Amygdala (tissue), 56 donors: ENCODE data around the gene NFIA.

ENCODE experiments used
- DNase-seq, 56 donors: peaks; one replicate each; lab custom pipeline; 2025; lab: John Stamatoyannopoulos, UW

Gene NFIA

DNA sequence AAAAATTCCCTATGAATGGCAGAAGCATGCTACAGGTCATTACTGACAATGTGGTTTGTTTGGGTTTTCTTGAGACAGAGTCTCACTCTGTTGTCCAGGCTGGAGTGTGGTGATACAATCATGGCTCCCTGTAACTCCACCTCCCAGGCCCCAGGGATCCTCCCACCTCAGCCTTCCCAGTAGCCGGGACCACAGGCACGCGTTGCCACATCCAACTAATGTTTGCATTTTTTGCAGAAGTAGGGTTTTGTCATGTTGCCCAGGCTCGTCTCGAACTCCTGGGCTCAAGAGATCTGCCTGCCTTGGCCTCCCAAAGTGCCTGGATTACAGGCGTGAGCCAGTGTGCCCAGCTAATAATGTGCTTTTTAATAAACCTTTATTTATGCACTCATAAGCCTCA lies 259.1 kb downstream of the NFIA start:
- no peak for DNase-seq

GRCh38 chr1:61343734-61344420 lies 261.5 kb downstream of the NFIA start:
- DNase-seq: peak in 2 of 56 donors; percentile 1 to 5

GRCh38 chr1:61344696-61345095 lies 262.3 kb downstream of the NFIA start:
- no peak for DNase-seq

DNA sequence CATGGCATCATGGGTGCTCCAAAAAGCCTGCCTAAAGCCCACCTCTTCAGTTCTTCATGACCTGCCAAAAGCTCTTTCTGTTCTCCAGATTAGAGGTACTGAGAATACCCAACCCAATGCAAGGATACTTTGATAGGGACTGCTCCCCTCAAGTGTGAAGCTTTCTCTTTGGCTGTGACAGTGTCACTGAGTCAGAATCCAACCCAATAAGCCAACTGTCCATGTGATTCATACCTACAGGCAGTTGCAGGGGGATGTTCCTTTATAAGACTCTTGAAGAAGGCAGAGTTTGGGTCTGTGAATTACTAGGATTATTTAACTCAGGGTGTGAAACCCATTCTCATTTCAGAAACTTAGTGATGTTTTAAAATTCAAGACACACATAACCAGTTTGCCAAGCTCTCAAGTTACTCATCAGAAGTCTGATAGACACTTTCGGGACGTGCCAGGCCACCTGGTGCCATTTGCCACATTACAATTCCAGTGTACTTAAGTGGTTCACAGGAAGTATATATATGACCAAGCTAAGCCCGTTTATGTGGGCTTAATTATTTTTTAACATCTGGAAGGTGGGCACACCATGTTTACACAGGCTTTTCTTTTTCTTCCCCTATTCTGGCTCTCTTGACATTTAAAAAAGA lies 265.8 kb downstream of the NFIA start:
- DNase-seq: no peak

DNA sequence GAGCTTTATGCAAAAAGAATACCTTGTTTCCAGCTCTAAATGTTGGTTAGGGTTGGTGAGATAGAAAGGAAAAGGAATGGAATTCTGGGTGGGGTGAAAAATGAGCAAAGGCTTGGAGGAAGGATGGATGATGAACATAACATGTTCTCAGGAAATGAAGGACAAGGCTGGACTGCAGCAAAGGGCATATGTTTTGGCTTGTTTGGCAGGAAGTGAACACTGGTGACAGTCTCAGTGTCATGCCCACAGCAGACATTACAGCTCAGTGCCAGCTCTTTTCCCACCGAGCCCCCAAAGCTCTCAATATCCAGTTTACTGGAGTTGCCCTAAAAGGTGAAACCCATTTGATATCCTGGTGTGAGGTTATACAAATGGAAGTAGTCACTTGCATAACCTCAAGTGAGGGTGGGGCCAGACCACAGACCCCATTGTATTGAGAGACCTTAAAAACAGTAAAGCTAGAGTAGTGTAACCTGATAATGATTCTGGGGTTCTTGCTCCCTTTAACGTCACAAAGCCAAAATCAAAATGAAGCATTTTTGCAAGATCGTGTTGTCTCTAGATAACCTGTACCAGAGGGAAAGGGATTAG lies 270.6 kb downstream of the NFIA start:
- no peak for DNase-seq

DNA sequence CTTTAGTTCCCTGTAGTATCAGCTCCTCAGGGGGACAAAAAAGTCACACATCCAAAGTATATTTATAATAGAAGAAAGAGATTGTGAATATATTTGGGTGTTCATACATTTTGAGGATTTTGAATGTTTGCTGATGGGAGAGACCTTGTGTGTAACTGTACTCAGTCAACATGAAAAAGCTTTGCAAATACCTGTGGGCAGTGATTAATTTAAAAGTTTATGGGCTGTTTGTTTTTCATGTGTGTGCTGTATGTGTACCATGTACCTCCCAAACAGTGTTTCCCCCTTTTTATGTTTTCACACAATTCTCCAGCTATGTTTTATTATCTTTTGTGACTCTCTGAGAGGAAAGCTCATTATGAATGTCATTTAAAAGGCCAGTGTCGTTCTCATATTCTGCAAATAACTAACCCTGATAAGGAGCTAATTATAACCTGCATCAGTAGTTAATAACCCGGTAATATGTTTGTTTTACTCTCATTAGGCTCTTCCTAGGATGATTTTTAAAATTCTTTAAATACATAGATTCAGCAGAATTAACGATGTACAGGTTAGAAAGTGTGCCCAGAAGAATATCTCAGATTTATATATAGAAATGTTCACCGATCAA lies 271.5 kb downstream of the NFIA start:
- no peak for DNase-seq

- no peak for DNase-seq
These were observed 273.7 kb downstream of the NFIA start for GRCh38 chr1:61356016-61356415.

DNA sequence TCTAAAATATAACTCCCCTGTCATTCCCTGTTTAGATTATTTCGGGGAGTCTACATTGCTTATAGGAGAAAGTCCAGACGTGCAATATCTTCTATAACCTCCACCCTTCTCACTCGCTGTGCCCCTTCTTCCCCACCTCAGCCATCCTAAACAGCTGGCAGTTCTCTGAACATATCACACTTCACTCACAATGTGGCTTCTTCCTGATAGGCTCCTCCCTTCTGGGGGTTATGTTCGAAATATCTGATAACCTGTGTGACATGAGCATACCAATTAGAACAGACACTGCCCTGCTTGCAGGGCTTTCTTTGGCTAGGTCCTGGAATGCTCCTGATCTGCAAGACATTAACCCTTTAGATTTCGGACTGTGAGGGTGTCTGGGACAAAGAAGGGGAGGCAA lies 274.6 kb downstream of the NFIA start:
- no peak for DNase-seq

DNA sequence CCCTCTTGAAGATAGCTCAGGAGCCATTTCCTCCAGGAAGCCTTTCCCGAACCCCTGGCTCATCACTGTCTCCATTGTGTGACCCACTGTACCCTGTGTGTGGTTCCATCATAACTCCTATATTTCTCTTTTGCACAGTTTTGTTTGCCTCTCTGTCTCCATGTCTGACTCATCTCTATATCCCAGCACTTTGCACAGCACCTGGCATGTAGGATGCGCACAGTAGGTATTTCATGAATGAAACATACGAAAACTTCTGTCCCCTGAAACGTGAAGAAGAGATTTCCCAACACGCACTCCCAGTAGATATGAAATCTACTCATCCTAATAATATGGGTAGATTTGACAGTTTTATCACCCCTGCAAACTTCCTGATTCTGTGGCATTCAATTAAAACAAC lies 275.2 kb downstream of the NFIA start:
- DNase-seq: no peak

GRCh38 chr1:61358770-61359455 lies 276.6 kb downstream of the NFIA start:
- DNase-seq: no peak

DNA sequence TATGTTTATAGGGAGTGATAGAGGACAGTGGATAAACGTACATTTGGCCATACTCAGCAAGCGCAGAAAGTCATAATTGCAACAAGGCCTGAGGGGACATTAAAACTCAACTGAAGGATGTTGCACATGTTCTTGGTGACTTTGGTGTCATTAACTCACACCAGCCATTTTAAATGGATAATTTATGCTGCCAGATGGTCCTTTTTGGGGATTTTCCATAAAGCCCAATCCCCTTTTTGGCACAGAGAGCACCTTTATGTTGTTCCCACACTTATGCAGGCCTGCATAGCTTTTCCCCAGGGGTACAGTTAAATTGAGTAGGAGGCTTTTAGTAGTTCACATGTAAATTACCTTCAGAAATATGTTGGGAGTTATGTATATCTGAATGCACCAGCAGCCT lies 279.6 kb downstream of the NFIA start:
- no peak for DNase-seq

DNA sequence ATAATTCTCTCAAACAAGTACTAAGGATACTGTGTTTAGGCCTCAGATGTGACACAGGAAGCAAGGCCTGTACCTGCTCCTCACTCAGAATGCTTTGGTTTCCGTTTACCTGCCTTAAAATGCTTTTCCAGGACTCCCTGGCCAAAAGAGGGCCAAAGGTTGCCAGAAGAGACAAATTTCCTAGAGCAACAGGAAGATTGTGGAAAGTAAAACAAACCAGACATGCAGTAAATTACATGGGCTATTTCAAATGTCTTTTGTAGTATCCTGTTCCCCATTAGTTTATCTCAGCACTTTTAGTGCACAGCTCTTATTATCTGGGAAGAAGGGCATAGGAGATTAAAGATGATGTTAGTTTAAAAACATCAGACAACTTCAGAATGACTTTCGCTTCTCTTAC lies 280.0 kb downstream of the NFIA start:
- no peak for DNase-seq

DNA sequence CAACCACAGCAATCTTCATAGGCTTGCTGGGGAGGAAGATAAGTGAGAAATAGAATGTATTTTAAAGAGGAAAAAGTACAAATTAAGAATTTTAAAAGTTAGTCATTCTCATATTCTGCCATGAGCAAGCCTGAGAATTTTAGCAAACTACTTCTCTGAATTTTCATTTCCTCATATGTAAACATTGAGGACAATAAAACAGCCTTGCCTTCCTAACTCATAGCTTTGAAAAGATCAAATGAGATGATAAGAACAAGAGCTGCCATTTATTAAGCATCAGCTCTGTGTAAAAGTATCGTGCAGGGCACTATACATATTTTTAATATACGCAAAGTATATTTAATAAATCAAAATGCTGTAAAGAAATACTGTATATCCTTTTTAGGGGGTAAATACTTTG lies 286.0 kb downstream of the NFIA start:
- no peak for DNase-seq

GRCh38 chr1:61368876-61369275 lies 286.5 kb downstream of the NFIA start:
- DNase-seq: no peak

DNA sequence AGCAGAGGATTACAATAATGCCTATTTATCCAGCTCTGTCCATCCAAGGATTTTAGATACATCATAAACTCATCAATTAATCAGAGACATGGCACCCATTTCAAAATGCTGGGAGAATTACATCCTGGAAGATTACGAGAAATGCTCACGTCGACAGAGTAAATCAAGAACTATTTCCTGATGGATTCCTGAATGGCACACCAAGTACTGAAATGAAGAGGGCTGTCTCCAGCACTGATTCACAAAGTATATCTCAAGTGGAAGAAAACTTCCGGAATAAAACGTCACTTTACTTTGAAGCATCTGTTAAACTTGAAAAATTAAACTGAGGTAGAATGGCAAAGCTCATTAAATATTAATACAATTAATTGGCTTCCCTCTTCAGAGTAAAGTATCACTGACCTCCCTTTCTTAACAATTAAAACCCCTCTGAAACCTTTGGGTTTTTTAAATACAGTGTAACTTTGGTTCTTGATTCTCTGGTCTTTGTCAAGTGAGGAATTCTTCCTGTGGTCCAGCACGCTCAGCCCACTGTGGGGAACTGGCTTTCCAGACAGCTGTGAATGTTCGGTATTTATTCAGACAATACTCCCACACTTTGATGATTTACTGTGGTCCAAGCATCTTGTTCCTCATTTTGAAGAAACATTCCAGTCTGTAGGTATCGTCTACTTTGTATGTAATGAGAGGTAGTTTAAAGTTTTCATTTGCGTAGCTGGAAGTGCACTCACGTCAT lies 288.0 kb downstream of the NFIA start:
- no peak for DNase-seq

GRCh38 chr1:61370913-61371279 lies 288.5 kb downstream of the NFIA start:
- no peak for DNase-seq

GRCh38 chr1:61372944-61373343 lies 290.6 kb downstream of the NFIA start:
- DNase-seq: no peak

DNA sequence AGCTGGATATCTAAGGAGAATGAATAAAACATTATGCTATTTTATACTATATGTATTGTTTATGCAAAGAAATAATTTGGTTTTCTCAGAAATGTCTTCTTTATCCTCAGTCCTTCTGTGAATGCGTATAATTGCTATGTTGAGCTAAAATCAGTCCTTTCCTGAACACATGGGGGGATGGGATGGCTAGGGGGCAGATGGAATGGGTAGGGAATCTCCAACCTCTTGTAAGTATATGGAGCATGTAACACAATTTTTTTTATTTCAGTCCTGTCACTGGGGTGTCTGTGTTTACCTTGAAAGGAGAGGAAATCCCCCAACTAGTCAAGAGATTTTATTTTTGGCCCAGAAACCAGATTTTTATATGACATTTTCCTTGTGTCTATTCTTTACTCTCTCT lies 291.8 kb downstream of the NFIA start:
- no peak for DNase-seq

GRCh38 chr1:61375082-61375880 lies 292.9 kb downstream of the NFIA start:
- no peak for DNase-seq

DNA sequence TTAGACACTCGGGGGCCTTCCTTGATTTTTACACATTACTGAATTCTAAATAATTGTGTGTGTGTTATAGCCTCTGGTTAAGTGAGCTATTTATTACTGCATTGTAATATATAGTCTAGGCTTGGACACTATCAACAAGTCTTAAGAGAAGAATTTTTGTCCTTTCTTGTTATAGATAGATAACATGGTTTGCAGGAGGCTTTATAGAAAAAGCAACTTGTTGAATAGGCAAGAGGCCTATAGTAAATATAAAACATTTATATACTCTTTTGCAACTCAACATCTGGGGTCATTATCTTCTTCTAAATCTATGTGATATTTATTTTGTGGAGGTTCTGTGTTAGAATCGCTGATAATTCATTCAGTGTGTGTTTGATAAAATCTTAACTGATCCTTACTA lies 293.8 kb downstream of the NFIA start:
- DNase-seq: no peak
